AG10803 (cell line): ENCODE data around the gene C9orf78.
"Not testable (repeated sequence)": the region's sequence is repeated elsewhere in the genome, so short reads cannot be mapped to it uniquely, and the experiment has no call there.

Experiments
- DNase-seq: peaks from one replicate; pipeline ENCODE4 v3.0.0; 2010; ENCODE audit warnings: low read depth
- H3K4me3 ChIP-seq: 2 replicates; pipeline ENCODE4 v1.5.1; 2011; ENCODE audit warnings: mild to moderate bottlenecking, low read length, control low read depth
- CTCF ChIP-seq: conservative IDR thresholded peaks from 2 replicates; pipeline ENCODE4 v1.5.1; 2011; ENCODE audit warnings: mild to moderate bottlenecking, low read length, control low read depth, inconsistent platforms

Gene C9orf78

GRCh38 chr9:129786481-129786880, 48.6 kb downstream of the C9orf78 start:
- no peak for DNase-seq
- no peak for TF ChIP-seq CTCF
- no peak overlapping the region for H3K4me3 ChIP-seq

- H3K4me3 ChIP-seq: no peak overlapping the region
- TF ChIP-seq CTCF: no peak
- peak; percentile 31 for DNase-seq
Observed at GRCh38 chr9:129785866-129786265, 49.2 kb downstream of the C9orf78 start.

- not testable (repeated sequence) for DNase-seq, H3K4me3 ChIP-seq
Observed at GRCh38 chr9:129784970-129785369, 50.1 kb downstream of the C9orf78 start.

GRCh38 chr9:129783516-129784361, 51.3 kb downstream of the C9orf78 start:
- peak; percentile 75 for DNase-seq
- peak; percentile 91 for TF ChIP-seq CTCF
- no peak overlapping the region for H3K4me3 ChIP-seq

- DNase-seq: peak; percentile 45
- no peak overlapping the region for H3K4me3 ChIP-seq
- no peak for TF ChIP-seq CTCF
Observed at GRCh38 chr9:129781981-129782380, 53.1 kb downstream of the C9orf78 start.

- no peak overlapping the region for H3K4me3 ChIP-seq
- no peak for DNase-seq
- no peak for TF ChIP-seq CTCF
Observed at GRCh38 chr9:129781131-129781530, 53.9 kb downstream of the C9orf78 start.

- H3K4me3 ChIP-seq: no peak overlapping the region
- TF ChIP-seq CTCF: no peak
- no peak for DNase-seq
Observed at GRCh38 chr9:129779560-129780190, 55.4 kb downstream of the C9orf78 start.
